H1 (cell line): ENCODE data around the gene PLCB3. TPM values are rescaled to one million over a fixed set of nuclear protein-coding genes. Genes with fewer than 3 reads are reported as not detected.

Experiments
- CTCF ChIA-PET: fragments of 300-600 bp; sonication (Branson Sonifier 250); formaldehyde crosslinking; loops from one replicate; lab custom pipeline; 2021; ENCODE audit not compliant: partially characterized antibody; lab: Charles Lee
- POLR2A ChIA-PET: fragments of 300-600 bp; sonication (Branson Sonifier 250); formaldehyde crosslinking; loops from one replicate; lab custom pipeline; 2021; ENCODE audit warnings: inconsistent platforms; ENCODE audit not compliant: partially characterized antibody; lab: Charles Lee
- DNase-seq, 2 experiments: peaks; one replicate each; pipeline versions ENCODE4 v3.0.0 to v3.0.0-alpha.2; 2010 to 2022; ENCODE audit warnings: low spot score in 2 of 2, low read depth in 1 of 2, mixed read lengths in 1 of 2
- FAIRE-seq: peaks from 2 replicates; lab custom pipeline; 2011; peaks lifted over from hg19 to GRCh38; lab: Jason Lieb, UNC
- H2AFZ ChIP-seq: 2 replicates; pipeline ENCODE4 v1.8.1; 2012; ENCODE audit warnings: low read length, inconsistent platforms
- H2AK5ac ChIP-seq: 2 replicates; pipeline ENCODE4 v1.6.1; 2013; ENCODE audit warnings: low read depth, low read length
- H2BK120ac ChIP-seq: replicated peaks from 2 replicates; pipeline ENCODE3; 2013; ENCODE audit warnings: low read depth, low read length, inconsistent platforms
- H2BK12ac ChIP-seq: 2 replicates; pipeline ENCODE4 v1.6.1; 2013; ENCODE audit warnings: low read depth, low read length
- H2BK15ac ChIP-seq: 2 replicates; pipeline ENCODE4 v1.6.1; 2013; ENCODE audit warnings: low read length
- H2BK20ac ChIP-seq: 2 replicates; pipeline ENCODE4 v1.6.1; 2013; ENCODE audit warnings: low read length
- H2BK5ac ChIP-seq: 2 replicates; pipeline ENCODE4 v1.6.1; 2013; ENCODE audit warnings: low read depth, low read length
- H3K14ac ChIP-seq: 2 replicates; pipeline ENCODE4 v1.6.1; 2013; ENCODE audit warnings: inconsistent platforms; ENCODE audit not compliant: insufficient read length
- H3K18ac ChIP-seq: 2 replicates; pipeline ENCODE4 v1.6.1; 2013; ENCODE audit warnings: low read length; ENCODE audit errors: extremely low read depth
- H3K23ac ChIP-seq: 2 replicates; pipeline ENCODE4 v1.6.1; 2013; ENCODE audit warnings: inconsistent platforms; ENCODE audit not compliant: insufficient read length
- H3K23me2 ChIP-seq: 2 replicates; pipeline ENCODE4 v1.6.1; 2013; ENCODE audit warnings: low read depth, low read length
- H3K27ac ChIP-seq: 2 replicates; pipeline ENCODE4 v1.6.1; 2011; ENCODE audit warnings: low read depth, low read length, inconsistent platforms
- H3K27me3 ChIP-seq, 4 experiments: replicated peaks in 1 of 4; 1 replicate in 1 of 4; 2 replicates in 3 of 4; pipeline versions ENCODE4 v1.6.1 to v1.8.1; 2011 to 2013; ENCODE audit warnings: low read length in 3 of 4, mild to moderate bottlenecking in 3 of 4, inconsistent platforms in 2 of 4, mixed read lengths in 2 of 4, moderate library complexity in 1 of 4; ENCODE audit not compliant: control insufficient read depth in 3 of 4, insufficient read depth in 3 of 4; ENCODE audit errors: extremely low read depth in 1 of 4
- H3K36me3 ChIP-seq, 4 experiments: 2 replicates each; pipeline versions ENCODE4 v1.6.1 to v1.8.1; 2011 to 2013; ENCODE audit warnings: mild to moderate bottlenecking in 4 of 4, low read length in 3 of 4, moderate library complexity in 2 of 4, control low read depth in 1 of 4, inconsistent platforms in 1 of 4; ENCODE audit not compliant: insufficient read depth in 4 of 4, control insufficient read depth in 2 of 4
- H3K4ac ChIP-seq: replicated peaks from 2 replicates; pipeline ENCODE3; 2013; ENCODE audit warnings: low read length, low read depth, mixed read lengths, inconsistent platforms; ENCODE audit not compliant: insufficient read length
- H3K4me1 ChIP-seq, 4 experiments: replicated peaks in 1 of 4; 1 replicate in 1 of 4; 2 replicates in 3 of 4; pipeline versions ENCODE4 v1.6.1 to v1.8.1; 2011 to 2013; ENCODE audit warnings: low read length in 3 of 4, inconsistent platforms in 2 of 4, mixed read lengths in 1 of 4; ENCODE audit not compliant: insufficient read depth in 4 of 4, control insufficient read depth in 3 of 4
- H3K4me2 ChIP-seq, 2 experiments: 2 replicates each; pipeline versions ENCODE4 v1.6.1 to v1.8.1; 2011 to 2013; ENCODE audit warnings: low read depth in 2 of 2, low read length in 2 of 2, control low read depth in 1 of 2, inconsistent platforms in 1 of 2, mild to moderate bottlenecking in 1 of 2; ENCODE audit not compliant: insufficient read depth in 1 of 2
- H3K4me3 ChIP-seq, 4 experiments: fragments of 200-600, 300-600 bp in 1 of 4; sonication (generic), shearing (Covaris generic), sonication (Bioruptor Twin) in 1 of 4; 2 replicates each; pipeline versions ENCODE4 v1.5.1 to v1.8.1; 2011 to 2016; ENCODE audit warnings: low read length in 4 of 4, low read depth in 3 of 4, control low read depth in 2 of 4, inconsistent platforms in 2 of 4, mild to moderate bottlenecking in 2 of 4, mixed read lengths in 1 of 4, moderate library complexity in 1 of 4; ENCODE audit not compliant: insufficient read depth in 2 of 4; ENCODE audit errors: extremely low read depth in 1 of 4
- H3K56ac ChIP-seq: replicated peaks from 2 replicates; pipeline ENCODE3; 2013; ENCODE audit warnings: low read depth, mild to moderate bottlenecking, mixed read lengths, low read length, inconsistent platforms; ENCODE audit not compliant: insufficient read length
- H3K79me1 ChIP-seq: 2 replicates; pipeline ENCODE4 v1.6.1; 2013; ENCODE audit warnings: low read depth, low read length, control low read depth
- H3K79me2 ChIP-seq, 2 experiments: 2 replicates each; pipeline versions ENCODE4 v1.6.1 to v1.8.1; 2012 to 2013; ENCODE audit warnings: low read length in 2 of 2, mild to moderate bottlenecking in 2 of 2, inconsistent platforms in 1 of 2; ENCODE audit not compliant: insufficient read depth in 2 of 2, control insufficient read depth in 1 of 2
- H3K9ac ChIP-seq, 4 experiments: replicated peaks in 1 of 4; 1 replicate in 1 of 4; 2 replicates in 3 of 4; pipeline versions ENCODE4 v1.6.1 to v1.8.1; 2011 to 2013; ENCODE audit warnings: low read depth in 3 of 4, low read length in 3 of 4, control low read depth in 2 of 4, mild to moderate bottlenecking in 2 of 4, moderate library complexity in 2 of 4, inconsistent platforms in 1 of 4; ENCODE audit errors: extremely low read depth in 1 of 4
- H3K9me3 ChIP-seq, 2 experiments: 2 replicates each; pipeline versions ENCODE4 v1.6.1 to v1.8.1; 2012 to 2013; ENCODE audit warnings: mild to moderate bottlenecking in 2 of 2, moderate library complexity in 2 of 2, control low read depth in 1 of 2, inconsistent platforms in 1 of 2, low read depth in 1 of 2, low read length in 1 of 2, mixed read lengths in 1 of 2; ENCODE audit not compliant: insufficient read depth in 2 of 2
- H4K20me1 ChIP-seq, 2 experiments: replicated peaks in 1 of 2; 2 replicates each; pipeline versions ENCODE3 to v1.8.1; 2011 to 2013; ENCODE audit warnings: inconsistent platforms in 2 of 2, low read length in 2 of 2, mild to moderate bottlenecking in 1 of 2; ENCODE audit not compliant: insufficient read depth in 2 of 2, control insufficient read depth in 1 of 2
- H4K5ac ChIP-seq: 2 replicates; pipeline ENCODE4 v1.6.1; 2013; ENCODE audit warnings: low read length, low read depth, mixed read lengths, inconsistent platforms; ENCODE audit not compliant: insufficient read length
- H4K8ac ChIP-seq: 2 replicates; pipeline ENCODE4 v1.8.0; 2013; ENCODE audit warnings: mild to moderate bottlenecking, moderate library complexity, low read length, inconsistent platforms; ENCODE audit not compliant: insufficient read depth; ENCODE audit errors: extremely low read depth
- H4K91ac ChIP-seq: replicated peaks from 2 replicates; pipeline ENCODE3; 2013; ENCODE audit warnings: low read length, mixed read lengths, inconsistent platforms; ENCODE audit not compliant: insufficient read length
- CBX5 ChIP-seq: fragments of 300-800, 300-1000 bp; sonication (generic); IDR thresholded peaks from 2 replicates; pipeline ENCODE4 v1.7.1; 2016; ENCODE audit warnings: antibody characterized with exemption, low read length, low read depth
- CHD2 ChIP-seq: IDR thresholded peaks from 2 replicates; pipeline ENCODE4 v1.6.1; 2012; ENCODE audit warnings: low read length, improper control_type of control experiment
- EZH2 ChIP-seq: fragments of 200-600 bp; sonication (generic); IDR thresholded peaks from 2 replicates; pipeline ENCODE4 v1.7.1; 2012; ENCODE audit warnings: low read depth, mild to moderate bottlenecking, moderate library complexity, low read length, inconsistent platforms; ENCODE audit not compliant: severe bottlenecking
- SIN3A ChIP-seq, 2 experiments: IDR thresholded peaks in 1 of 2; conservative IDR thresholded peaks in 1 of 2; 2 replicates each; pipeline ENCODE4 v1.6.1; 2011 to 2012; ENCODE audit warnings: low read length in 2 of 2, improper control_type of control experiment in 1 of 2, low read depth in 1 of 2, mild to moderate bottlenecking in 1 of 2
- SUZ12 ChIP-seq: fragments of 200-600 bp; sonication (generic); IDR thresholded peaks from 2 replicates; pipeline ENCODE4 v1.6.1; 2012; ENCODE audit warnings: mild to moderate bottlenecking, inconsistent platforms, low read length, moderate library complexity, mixed read lengths
- WGBS, 2 experiments: shearing (Covaris generic) in 1 of 2; methylation state at CpG; one replicate each; pipeline versions ENCODE4 v1.1.6 to v1.1.7; 2013 to 2015; ENCODE audit warnings: low lambda C conversion rate in 2 of 2, mixed read lengths in 2 of 2, inconsistent platforms in 1 of 2, low coverage in 1 of 2, missing lambda C conversion rate in 1 of 2; ENCODE audit not compliant: insufficient replicate concordance in 2 of 2, insufficient coverage in 1 of 2, insufficient read length in 1 of 2; ENCODE audit errors: extremely low coverage in 1 of 2, missing lambda C conversion rate in 1 of 2; 5-methylcytosine and 5-hydroxymethylcytosine counted together
- polyA plus RNA-seq, 7 experiments: library from polyadenylated mRNA; depleted of rRNA in 3 of 7; stranded (reverse) in 5 of 7; unstranded in 2 of 7; fragments of >200 nt in 5 of 7; fragments of 200-250 nt in 2 of 7; gene quantifications; 1 replicate in 5 of 7; 2 replicates in 1 of 7; 4 replicates in 1 of 7; pipeline versions ENCODE4 v1.2.1 to v1.2.3, GENCODE V29; 2011 to 2013; ENCODE audit warnings: missing spikeins in 2 of 7, mixed read lengths in 2 of 7
- total RNA-seq: library from RNA; stranded (reverse); fragmentation: NEBNext Ultra II Directional; extraction: Animal tissue kit (Norgen Biotek cat#: 25700); gene quantifications from 2 replicates; pipeline ENCODE4 v1.2.1, GENCODE V29; 2021

Gene PLCB3
- total and polyA plus RNA-seq, 2 of the 8 experiments (the other 6 are each of a cell fraction or from before 2014, with no cell fraction given), result 47.2 to 104 TPM

- POLR2A ChIA-PET, result interaction anchor here (0.7 to 5.6 kb wide), 8 partner anchors 12 to 89 kb away, joined by 3 to 57 read pairs (median 4); partner anchors contain the start of genes GPR137, NUDT22 and TRPT1
- no peak within 1 kb of the TSS for H2AK5ac ChIP-seq
- peak within 1 kb of the TSS; percentile 7 to 49 (median 16); a peak in 7 of 8 replicates for H3K4me3 ChIP-seq
- no peak within 1 kb of the TSS for H2BK5ac ChIP-seq
- H4K5ac ChIP-seq, result no peak within 1 kb of the TSS
- H3K4me2 ChIP-seq, result peak within 1 kb of the TSS; percentile 59 to 66
- H2BK20ac ChIP-seq, result peak within 1 kb of the TSS; percentile 28; the same call in 1 of the 2 replicates
- H3K9me3 ChIP-seq, result no peaks in the 10 kb centered on the region; a peak in 1 of 4 replicates
- no peak within 1 kb of the TSS for H3K14ac ChIP-seq
- no peak for FAIRE-seq
- no peak within 1 kb of the TSS for H3K9ac ChIP-seq
- CTCF ChIA-PET, result interaction anchor here (0.5 to 20.8 kb wide), 19 partner anchors 12 to 1965 kb away, joined by 3 to 614 read pairs (median 4); partner anchors contain the start of genes BAD, CCDC88B, FERMT3 and GPR137
- peak; percentile 91 for TF ChIP-seq EZH2
- peak; percentile 81; the same call in 1 of the 2 replicates for TF ChIP-seq SUZ12
- TF ChIP-seq CHD2, result no peak
- TF ChIP-seq CBX5, result no peak
- 0 out of 4 replicates have a peak, but pooled peaks of 1 of the 2 experiments have one; percentile 11 for TF ChIP-seq SIN3A (conservative IDR thresholded peaks at IDR 0.05 in 1 of 2, IDR thresholded peaks at IDR 0.05 in 1 of 2; ENCODE audit: low read depth in 1 of 2, low read length in 2 of 2)
- TF ChIP-seq, all 59 proteins: peak for 3
- 17% methylated on average over 29 of the region's 54 CpGs; no CpG with 5 or more reads in 1 of the 2 experiments for WGBS, 2 experiments
- Histone ChIP-seq H3K27me3 (peaks cover 52 to 74% (median 62%) of the 10 kb centered on the region in 4 experiments), H3K79me2 (no peaks in the 10 kb centered on the region), H4K20me1 (peaks cover 0 to 13% of the 10 kb centered on the region in 2 experiments), H3K56ac (no peak within 1 kb of the TSS), H3K18ac (peak within 1 kb of the TSS; percentile 64; the same call in 1 of the 2 replicates), H4K8ac (peak within 1 kb of the TSS; percentile 86), H3K4ac (no peak within 1 kb of the TSS), H2BK120ac (peak within 1 kb of the TSS; percentile 59), H2BK12ac (peak within 1 kb of the TSS; percentile 20; the same call in 1 of the 2 replicates), H2AFZ (no peak within 1 kb of the TSS), H3K23ac (no peak within 1 kb of the TSS), H3K4me1 (peaks cover 3 to 27% (median 18%) of the 10 kb centered on the region in 4 experiments; a peak in 6 of 7 replicates), H3K23me2 (peaks cover 10% of the 10 kb centered on the region; the same call in 1 of the 2 replicates), H3K79me1 (no peaks in the 10 kb centered on the region), H3K27ac (no peak within 1 kb of the TSS), H4K91ac (peak within 1 kb of the TSS; percentile 94), H3K36me3 (no peaks in the 10 kb centered on the region; a peak in 1 of 8 replicates), H2BK15ac (peak within 1 kb of the TSS; percentile 95; the same call in 1 of the 2 replicates)
- peak in 1 of 2 experiments; percentile 83 for DNase-seq
Measured at GRCh38 chr11:64299847-64300648, 48.7 kb downstream of the PLCB3 start, which contains the start of gene CATSPERZ. TSS of gene CATSPERZ (plus strand) at chr11:64300358. CDS start at chr11:64300411, 53 bp downstream.
